ENCODE results near the gene PIK3C2G. TPM values are rescaled to one million over a fixed set of nuclear protein-coding genes. Genes with fewer than 3 reads are reported as not detected.

PIK3C2G gene
- total RNA-seq, 1 experiment from 2014 or later, result not detected

DNA sequence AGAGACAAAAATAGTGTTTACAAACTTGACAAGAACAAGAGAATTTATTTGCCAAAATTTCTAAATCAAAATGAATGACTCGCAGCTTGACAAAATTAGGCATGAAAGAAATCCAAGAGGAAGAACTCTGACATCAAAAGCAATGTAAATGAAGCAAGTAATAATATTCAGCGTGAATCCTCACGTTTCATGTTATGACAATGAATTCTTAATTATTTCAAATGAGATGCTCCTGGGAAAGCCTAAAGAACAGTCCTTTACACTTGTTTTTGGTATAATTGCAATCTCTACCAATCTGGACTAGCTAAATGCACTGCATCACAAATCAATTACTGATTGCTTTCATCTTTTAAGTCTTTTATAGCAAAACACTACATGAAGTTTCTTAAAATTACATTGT, 29.1 kb downstream of the PIK3C2G start:
- H3K36me3 ChIP-seq, result no peaks in the 10 kb centered on the region
- no peaks in the 10 kb centered on the region for H3K27me3 ChIP-seq (replicated peaks)
- H3K4me3 ChIP-seq, result no peak overlapping the region
- no peak for DNase-seq (ENCODE audit: low read depth in 1 of 2, low spot score in 2 of 2)
- no peak overlapping the region for H3K27ac ChIP-seq
- no peaks in the 10 kb centered on the region for H3K4me1 ChIP-seq (replicated peaks)
- H3K9me3 ChIP-seq (replicated peaks), result no peaks in the 10 kb centered on the region

GRCh38 chr12:18294889-18295288, 33.6 kb downstream of the PIK3C2G start:
- Histone ChIP-seq H3K9me3 (replicated peaks) (no peaks in the 10 kb centered on the region), H3K27me3 (replicated peaks) (no peaks in the 10 kb centered on the region), H3K4me1 (replicated peaks) (no peaks in the 10 kb centered on the region), H3K36me3 (no peaks in the 10 kb centered on the region), H3K4me3 (no peak overlapping the region), H3K27ac (no peak overlapping the region)
- no peak for DNase-seq (ENCODE audit: low read depth in 1 of 2, low spot score in 2 of 2)

- no peak overlapping the region for H3K27ac ChIP-seq
- H3K36me3 ChIP-seq, result no peaks in the 10 kb centered on the region
- no peaks in the 10 kb centered on the region for H3K4me1 ChIP-seq (replicated peaks)
- DNase-seq (ENCODE audit: low read depth in 1 of 2, low spot score in 2 of 2), result no peak
- no peaks in the 10 kb centered on the region for H3K27me3 ChIP-seq (replicated peaks)
- H3K9me3 ChIP-seq (replicated peaks), result no peaks in the 10 kb centered on the region
- H3K4me3 ChIP-seq, result peak overlapping the region; percentile 18
Observed at GRCh38 chr12:18296201-18296908, 35.0 kb downstream of the PIK3C2G start.

- Histone ChIP-seq H3K9me3 (replicated peaks) (no peaks in the 10 kb centered on the region; the same call in 1 of the 2 replicates), H3K27ac (no peak overlapping the region), H3K36me3 (no peaks in the 10 kb centered on the region), H3K4me1 (replicated peaks) (no peaks in the 10 kb centered on the region), H3K27me3 (replicated peaks) (no peaks in the 10 kb centered on the region), H3K4me3 (peak overlapping the region; percentile 18)
- DNase-seq (ENCODE audit: low read depth in 1 of 2, low spot score in 2 of 2), result peak in 1 of 2 experiments; percentile 2
Observed at GRCh38 chr12:18296909-18297280, 35.6 kb downstream of the PIK3C2G start.

- Histone ChIP-seq H3K27ac (no peak overlapping the region), H3K36me3 (no peaks in the 10 kb centered on the region), H3K27me3 (replicated peaks) (no peaks in the 10 kb centered on the region), H3K4me3 (no peak overlapping the region), H3K4me1 (replicated peaks) (no peaks in the 10 kb centered on the region), H3K9me3 (replicated peaks) (no peaks in the 10 kb centered on the region; the same call in 1 of the 2 replicates)
- no peak for DNase-seq (ENCODE audit: low read depth in 1 of 2, low spot score in 2 of 2)
Observed at GRCh38 chr12:18297902-18298301, 36.6 kb downstream of the PIK3C2G start.

GRCh38 chr12:18302809-18303430, 41.6 kb downstream of the PIK3C2G start:
- H3K27ac ChIP-seq, result no peak overlapping the region
- H3K4me1 ChIP-seq (replicated peaks), result no peaks in the 10 kb centered on the region
- H3K9me3 ChIP-seq (replicated peaks), result no peaks in the 10 kb centered on the region; the same call in 1 of the 2 replicates
- H3K27me3 ChIP-seq (replicated peaks), result no peaks in the 10 kb centered on the region
- no peaks in the 10 kb centered on the region for H3K36me3 ChIP-seq
- no peak overlapping the region for H3K4me3 ChIP-seq
- DNase-seq (ENCODE audit: low read depth in 1 of 2, low spot score in 2 of 2), result no peak

- Histone ChIP-seq H3K4me1 (replicated peaks) (no peaks in the 10 kb centered on the region), H3K4me3 (no peak overlapping the region), H3K36me3 (no peaks in the 10 kb centered on the region), H3K27me3 (replicated peaks) (no peaks in the 10 kb centered on the region), H3K27ac (no peak overlapping the region), H3K9me3 (replicated peaks) (no peaks in the 10 kb centered on the region; the same call in 1 of the 2 replicates)
- DNase-seq (ENCODE audit: low read depth in 1 of 2, low spot score in 2 of 2), result no peak
Observed at GRCh38 chr12:18304609-18305008, 43.3 kb downstream of the PIK3C2G start.

DNA sequence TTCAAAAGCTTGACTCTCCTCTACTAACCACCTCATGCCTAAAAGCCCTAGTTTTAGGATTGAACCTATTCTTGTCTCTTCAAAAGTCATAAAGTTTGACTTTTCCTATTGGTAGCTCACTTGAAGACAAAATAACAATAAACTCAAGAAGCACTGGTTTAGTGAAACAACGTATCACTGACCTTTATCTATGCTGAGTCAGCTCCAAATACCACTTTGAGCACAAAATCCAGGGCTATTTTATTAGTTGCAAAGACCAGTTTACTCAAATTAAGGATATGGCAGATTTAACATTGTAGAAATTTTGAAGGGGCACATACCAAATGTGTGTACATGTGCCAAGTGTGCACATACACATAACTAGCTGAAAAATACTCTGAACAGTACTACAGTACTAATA, 45.0 kb downstream of the PIK3C2G start:
- no peaks in the 10 kb centered on the region for H3K36me3 ChIP-seq
- DNase-seq (ENCODE audit: low read depth in 1 of 2, low spot score in 2 of 2), result no peak
- no peaks in the 10 kb centered on the region for H3K27me3 ChIP-seq (replicated peaks)
- H3K4me1 ChIP-seq (replicated peaks), result no peaks in the 10 kb centered on the region
- H3K9me3 ChIP-seq (replicated peaks), result no peaks in the 10 kb centered on the region; the same call in 1 of the 2 replicates
- no peak overlapping the region for H3K27ac ChIP-seq
- H3K4me3 ChIP-seq, result no peak overlapping the region

- no peak overlapping the region for H3K4me3 ChIP-seq
- H3K36me3 ChIP-seq, result no peaks in the 10 kb centered on the region
- H3K4me1 ChIP-seq (replicated peaks), result no peaks in the 10 kb centered on the region
- no peak overlapping the region for H3K27ac ChIP-seq
- no peaks in the 10 kb centered on the region for H3K27me3 ChIP-seq (replicated peaks)
- H3K9me3 ChIP-seq (replicated peaks), result no peaks in the 10 kb centered on the region
- no peak for DNase-seq (ENCODE audit: low read depth in 1 of 2, low spot score in 2 of 2)
Observed at GRCh38 chr12:18313306-18313705, 52.0 kb downstream of the PIK3C2G start.

DNA sequence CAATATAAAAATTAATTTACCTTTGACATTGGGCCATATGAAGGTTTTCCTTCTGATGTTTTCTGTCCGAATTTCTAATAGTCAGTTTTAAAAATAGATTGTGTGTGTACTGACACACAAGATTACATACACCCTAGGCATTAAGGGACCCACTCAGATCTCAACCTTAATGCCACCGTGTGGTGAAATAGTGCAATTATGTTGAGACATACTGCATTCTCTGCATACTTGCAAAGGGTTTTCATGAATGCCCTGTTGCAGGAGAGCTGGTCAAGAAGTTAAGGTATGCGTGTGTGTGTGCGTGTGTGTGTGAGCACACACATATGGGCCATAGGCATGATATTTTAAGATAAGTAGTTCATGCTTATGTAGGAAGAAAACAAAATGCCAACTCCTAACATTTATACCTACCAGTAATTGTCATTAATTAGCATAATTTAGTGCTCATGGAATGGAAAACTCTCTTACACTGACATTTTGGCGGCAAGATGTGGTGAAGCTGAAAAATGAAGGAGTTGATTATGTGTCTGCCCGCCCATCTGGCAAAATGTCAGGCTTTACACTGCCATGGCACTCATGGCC, 58.8 kb downstream of the PIK3C2G start:
- H3K36me3 ChIP-seq, result no peaks in the 10 kb centered on the region
- H3K4me3 ChIP-seq, result no peak overlapping the region
- DNase-seq (ENCODE audit: low read depth in 1 of 2, low spot score in 2 of 2), result peak; percentile 48 to 55
- no peaks in the 10 kb centered on the region for H3K27me3 ChIP-seq (replicated peaks)
- 0 out of 2 replicates have a peak, but pooled peaks cover 8% of the 10 kb centered on the region for H3K4me1 ChIP-seq (replicated peaks)
- H3K9me3 ChIP-seq (replicated peaks), result no peaks in the 10 kb centered on the region
- no peak overlapping the region for H3K27ac ChIP-seq

DNA sequence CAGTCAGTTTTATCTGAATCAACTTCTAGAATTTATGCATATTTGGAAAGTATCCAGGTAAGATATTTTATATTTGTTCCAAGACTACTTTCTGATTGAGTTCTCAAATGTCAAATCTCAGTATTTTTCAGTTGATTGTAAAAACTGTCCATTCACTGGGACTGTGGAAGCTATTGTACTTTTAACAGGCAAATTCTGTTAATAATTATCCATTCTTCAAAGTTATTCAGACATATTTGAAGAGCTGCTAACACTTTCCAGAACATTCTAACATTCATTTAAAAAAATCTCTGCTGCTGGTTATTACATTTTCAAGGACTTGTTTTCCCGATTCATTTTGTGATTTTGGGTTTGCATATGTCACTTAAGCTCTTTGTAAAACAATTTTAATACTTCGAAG, 59.7 kb downstream of the PIK3C2G start:
- no peak for DNase-seq (ENCODE audit: low read depth in 1 of 2, low spot score in 2 of 2)
- H3K4me3 ChIP-seq, result no peak overlapping the region
- H3K36me3 ChIP-seq, result no peaks in the 10 kb centered on the region
- H3K9me3 ChIP-seq (replicated peaks), result no peaks in the 10 kb centered on the region
- H3K4me1 ChIP-seq (replicated peaks), result 0 out of 2 replicates have a peak, but pooled peaks cover 8% of the 10 kb centered on the region
- no peaks in the 10 kb centered on the region for H3K27me3 ChIP-seq (replicated peaks)
- H3K27ac ChIP-seq, result no peak overlapping the region

DNA sequence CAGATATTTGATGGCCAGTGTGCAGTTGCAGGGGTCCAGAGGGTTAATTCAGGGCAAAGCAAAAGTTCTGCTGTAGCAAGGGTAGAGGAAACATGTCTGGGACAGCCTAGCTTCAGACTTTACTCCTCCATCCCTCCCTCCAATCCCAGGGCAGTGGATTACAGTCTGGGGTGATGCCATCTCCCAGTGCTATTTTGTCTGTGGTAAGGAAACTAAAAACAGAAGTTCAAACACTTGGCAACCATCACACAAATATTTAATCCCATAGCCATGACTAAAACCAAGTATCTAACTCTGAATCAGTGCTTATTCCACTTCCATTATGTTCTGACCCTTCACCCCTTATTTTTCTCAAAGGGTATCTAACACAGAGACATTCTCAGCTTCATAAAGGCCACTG, 61.8 kb downstream of the PIK3C2G start:
- DNase-seq (ENCODE audit: low read depth in 1 of 2, low spot score in 2 of 2), result no peak
- no peak overlapping the region for H3K4me3 ChIP-seq
- no peaks in the 10 kb centered on the region for H3K9me3 ChIP-seq (replicated peaks)
- no peak overlapping the region for H3K27ac ChIP-seq
- 0 out of 2 replicates have a peak, but pooled peaks cover 8% of the 10 kb centered on the region for H3K4me1 ChIP-seq (replicated peaks)
- H3K36me3 ChIP-seq, result no peaks in the 10 kb centered on the region
- H3K27me3 ChIP-seq (replicated peaks), result no peaks in the 10 kb centered on the region

- Histone ChIP-seq H3K4me1 (replicated peaks) (no peaks in the 10 kb centered on the region), H3K27me3 (replicated peaks) (no peaks in the 10 kb centered on the region)
Observed at GRCh38 chr12:18327036-18327435, 65.7 kb downstream of the PIK3C2G start.

GRCh38 chr12:18332173-18332572, 70.9 kb downstream of the PIK3C2G start:
- Histone ChIP-seq H3K4me3 (no peak overlapping the region), H3K27ac (no peak overlapping the region), H3K9me3 (replicated peaks) (no peaks in the 10 kb centered on the region), H3K4me1 (replicated peaks) (no peaks in the 10 kb centered on the region), H3K36me3 (no peaks in the 10 kb centered on the region), H3K27me3 (replicated peaks) (no peaks in the 10 kb centered on the region)
- no peak for DNase-seq (ENCODE audit: low read depth in 1 of 2, low spot score in 2 of 2)

More at GRCh38 chr12:18327036-18327435, 65.7 kb downstream of the PIK3C2G start:
- Histone ChIP-seq H3K9me3 (replicated peaks) (no peaks in the 10 kb centered on the region), H3K4me3 (no peak overlapping the region), H3K36me3 (no peaks in the 10 kb centered on the region), H3K27ac (no peak overlapping the region)
- no peak for DNase-seq (ENCODE audit: low read depth in 1 of 2, low spot score in 2 of 2)

Measured in SJSA1 (cell line).